H9 (cell line): Measurements from ENCODE around the gene PRR36. TPM values are rescaled to one million over a fixed set of nuclear protein-coding genes. Genes with fewer than 3 reads are reported as not detected.

Experiments used
- DNase-seq: peaks from one replicate; pipeline ENCODE4 v3.0.0-alpha.2; 2017
- H2AFZ ChIP-seq: one replicate; pipeline ENCODE4 v1.6.1; 2013; ENCODE audit warnings: mild to moderate bottlenecking, low read length, control low read depth, moderate library complexity
- H2AK5ac ChIP-seq: 2 replicates; pipeline ENCODE4 v1.6.1; 2013; ENCODE audit warnings: low read length, control low read depth, mixed read lengths; ENCODE audit not compliant: insufficient read length
- H2BK120ac ChIP-seq: one replicate; pipeline ENCODE4 v1.6.1; 2013; ENCODE audit warnings: low read depth, mild to moderate bottlenecking, low read length, control low read depth, inconsistent platforms; ENCODE audit not compliant: poor library complexity, severe bottlenecking
- H2BK12ac ChIP-seq: 2 replicates; pipeline ENCODE4 v1.6.1; 2013; ENCODE audit warnings: low read length, control low read depth, mixed read lengths, low read depth; ENCODE audit not compliant: insufficient read length
- H2BK15ac ChIP-seq: 2 replicates; pipeline ENCODE4 v1.6.1; 2013; ENCODE audit warnings: low read depth, low read length, control low read depth
- H2BK20ac ChIP-seq: one replicate; pipeline ENCODE4 v1.6.1; 2013; ENCODE audit warnings: low read depth, mild to moderate bottlenecking, low read length, control low read depth, inconsistent platforms; ENCODE audit not compliant: poor library complexity, severe bottlenecking
- H2BK5ac ChIP-seq: 2 replicates; pipeline ENCODE4 v1.6.1; 2013; ENCODE audit warnings: low read length, control low read depth, mixed read lengths; ENCODE audit not compliant: insufficient read length
- H3K14ac ChIP-seq: 2 replicates; pipeline ENCODE4 v1.6.1; 2013; ENCODE audit warnings: low read length, control low read depth; ENCODE audit not compliant: insufficient read depth
- H3K18ac ChIP-seq: 2 replicates; pipeline ENCODE4 v1.6.1; 2013; ENCODE audit warnings: low read depth, mild to moderate bottlenecking, mixed read lengths, low read length, control low read depth; ENCODE audit not compliant: insufficient read length
- H3K23ac ChIP-seq: 2 replicates; pipeline ENCODE4 v1.6.1; 2013; ENCODE audit warnings: low read length, control low read depth, mixed read lengths, low read depth; ENCODE audit not compliant: insufficient read length
- H3K23me2 ChIP-seq: 2 replicates; pipeline ENCODE4 v1.6.1; 2013; ENCODE audit warnings: low read depth, mild to moderate bottlenecking, mixed read lengths, low read length, control low read depth; ENCODE audit not compliant: insufficient read length, poor library complexity, severe bottlenecking
- H3K27ac ChIP-seq: 2 replicates; pipeline ENCODE4 v1.5.1; 2013; ENCODE audit warnings: low read length, control low read depth, mixed read lengths, low read depth; ENCODE audit not compliant: insufficient read length
- H3K27me3 ChIP-seq: 2 replicates; pipeline ENCODE4 v1.6.1; 2013; ENCODE audit warnings: low read length, control low read depth, inconsistent platforms; ENCODE audit not compliant: insufficient read depth
- H3K4ac ChIP-seq: 2 replicates; pipeline ENCODE4 v1.6.1; 2013; ENCODE audit warnings: low read depth, mild to moderate bottlenecking, control low read depth, inconsistent platforms, low read length, moderate library complexity
- H3K4me1 ChIP-seq: 2 replicates; pipeline ENCODE4 v1.6.1; 2013; ENCODE audit warnings: low read length, control low read depth, inconsistent platforms; ENCODE audit not compliant: insufficient read depth
- H3K4me2 ChIP-seq: 2 replicates; pipeline ENCODE4 v1.6.1; 2013; ENCODE audit warnings: low read length, control low read depth, mixed read lengths; ENCODE audit not compliant: insufficient read length, insufficient read depth
- H3K56ac ChIP-seq: 2 replicates; pipeline ENCODE4 v1.6.1; 2013; ENCODE audit warnings: low read depth, mild to moderate bottlenecking, mixed read lengths, low read length, control low read depth; ENCODE audit not compliant: insufficient read length
- H3K79me1 ChIP-seq: 2 replicates; pipeline ENCODE4 v1.6.1; 2013; ENCODE audit warnings: low read depth, mild to moderate bottlenecking, moderate library complexity, low read length, control low read depth, inconsistent platforms; ENCODE audit not compliant: insufficient read depth, poor library complexity, severe bottlenecking
- H3K79me2 ChIP-seq: 2 replicates; pipeline ENCODE4 v1.6.1; 2013; ENCODE audit warnings: low read length, control low read depth, inconsistent platforms; ENCODE audit not compliant: insufficient read depth
- H3K9ac ChIP-seq: 2 replicates; pipeline ENCODE4 v1.6.1; 2013; ENCODE audit warnings: low read length, control low read depth, mixed read lengths; ENCODE audit not compliant: insufficient read length; ENCODE audit errors: extremely low read depth
- H3K9me3 ChIP-seq: one replicate; pipeline ENCODE4 v1.6.1; 2013; ENCODE audit warnings: low read depth, low read length, inconsistent platforms; ENCODE audit not compliant: control insufficient read depth
- H3T11ph ChIP-seq: one replicate; pipeline ENCODE4 v1.6.1; 2013; ENCODE audit warnings: mild to moderate bottlenecking, low read length, control low read depth, inconsistent platforms
- H4K20me1 ChIP-seq: one replicate; pipeline ENCODE4 v1.6.1; 2013; ENCODE audit not compliant: control insufficient read depth, insufficient read length, insufficient read depth
- H4K5ac ChIP-seq: 2 replicates; pipeline ENCODE4 v1.6.1; 2013; ENCODE audit warnings: low read depth, mild to moderate bottlenecking, mixed read lengths, low read length, control low read depth; ENCODE audit not compliant: insufficient read length
- H4K8ac ChIP-seq: replicated peaks from 2 replicates; pipeline ENCODE4 v1.6.1; 2013; ENCODE audit warnings: low read length, control low read depth, mixed read lengths, low read depth; ENCODE audit not compliant: insufficient read length
- H4K91ac ChIP-seq: 2 replicates; pipeline ENCODE4 v1.6.1; 2013; ENCODE audit warnings: low read depth, mild to moderate bottlenecking, moderate library complexity, mixed read lengths, low read length, control low read depth; ENCODE audit not compliant: insufficient read length
- H3K27ac Mint-ChIP-seq, 3 experiments: 2 replicates in 2 of 3; 3 replicates in 1 of 3; pipeline ENCODE4 v1.8.0; 2020 to 2021; ENCODE audit warnings: mixed read lengths in 3 of 3, mild to moderate bottlenecking in 1 of 3, moderate library complexity in 1 of 3
- H3K27me3 Mint-ChIP-seq: 2 replicates; pipeline ENCODE4 v1.8.0; 2021; ENCODE audit warnings: low read depth, mild to moderate bottlenecking, moderate library complexity, mixed read lengths
- H3K36me3 Mint-ChIP-seq, 3 experiments: 2 replicates in 2 of 3; 3 replicates in 1 of 3; pipeline ENCODE4 v1.8.0; 2020 to 2021; ENCODE audit warnings: low read depth in 3 of 3, mixed read lengths in 3 of 3; ENCODE audit not compliant: insufficient read depth in 1 of 3
- H3K4me1 Mint-ChIP-seq, 2 experiments: 2 replicates each; pipeline ENCODE4 v1.8.0; 2020; ENCODE audit warnings: mixed read lengths in 2 of 2
- H3K4me3 Mint-ChIP-seq, 2 experiments: 2 replicates in 1 of 2; 3 replicates in 1 of 2; pipeline ENCODE4 v1.8.0; 2020 to 2021; ENCODE audit warnings: mild to moderate bottlenecking in 2 of 2, mixed read lengths in 2 of 2, moderate library complexity in 1 of 2
- H3K9me3 Mint-ChIP-seq, 2 experiments: 2 replicates in 1 of 2; 3 replicates in 1 of 2; pipeline ENCODE4 v1.8.0; 2020; ENCODE audit warnings: mild to moderate bottlenecking in 2 of 2, mixed read lengths in 2 of 2, moderate library complexity in 1 of 2
- CTCF ChIP-seq: fragments of 200-600 bp; sonication (generic); conservative IDR thresholded peaks from 3 replicates; pipeline ENCODE4 v1.8.0; 2021; ENCODE audit warnings: antibody characterized with exemption, mild to moderate bottlenecking
- WGBS: extraction: QIAGEN DNeasy Blood & Tissue Kit; methylation state at CpG from one replicate; pipeline ENCODE4 v1.1.7; 2013; ENCODE audit warnings: missing lambda C conversion rate, low lambda C conversion rate, mixed read lengths; ENCODE audit not compliant: insufficient read length; ENCODE audit errors: extremely low coverage; 5-methylcytosine and 5-hydroxymethylcytosine counted together
- total RNA-seq: library from RNA; stranded (reverse); gene quantifications from 2 replicates; pipeline ENCODE4 v1.2.1, GENCODE V29; 2021

Gene PRR36
- total RNA-seq, 1 experiment from 2014 or later = 20.4 TPM

- Histone ChIP-seq H3K4ac (no peak overlapping the region), H3K23ac (no peak overlapping the region), H4K91ac (no peak overlapping the region), H2AFZ (no peak overlapping the region), H3K9me3 (no peaks in the 10 kb centered on the region), H3K27ac (no peak overlapping the region), H2BK120ac (no peak overlapping the region), H3K9ac (no peak overlapping the region), H3K79me1 (no peaks in the 10 kb centered on the region), H3K14ac (no peak overlapping the region), H4K8ac (no peak overlapping the region), H2BK12ac (no peak overlapping the region), H2AK5ac (no peak overlapping the region), H3K23me2 (peaks cover 3% of the 10 kb centered on the region), H3K4me2 (no peak overlapping the region), H3K27me3 (no peaks in the 10 kb centered on the region), H3K18ac (no peak overlapping the region), H4K5ac (no peak overlapping the region), H2BK20ac (no peak overlapping the region), H3K79me2 (no peaks in the 10 kb centered on the region), H2BK15ac (no peak overlapping the region), H3K56ac (no peak overlapping the region), H4K20me1 (no peaks in the 10 kb centered on the region), H3K4me1 (no peaks in the 10 kb centered on the region), H2BK5ac (no peak overlapping the region), H3T11ph (no peak overlapping the region)
- H3K4me1 Mint-ChIP-seq = peaks cover 4 to 7% of the 10 kb centered on the region in 2 experiments
- no peak for DNase-seq
- H3K4me3 Mint-ChIP-seq = no peak overlapping the region
- peaks cover 21% of the 10 kb centered on the region for H3K27me3 Mint-ChIP-seq
- no peak for TF ChIP-seq CTCF
- WGBS = no CpG with 5 or more reads among the region's 2 CpGs
- H3K36me3 Mint-ChIP-seq = no peaks in the 10 kb centered on the region
- peaks cover 5 to 10% of the 10 kb centered on the region in 2 experiments; a peak in 3 of 5 replicates for H3K9me3 Mint-ChIP-seq
- H3K27ac Mint-ChIP-seq = peak overlapping the region in 1 of 3 experiments; percentile 57; a peak in 1 of 7 replicates
Measured at GRCh38 chr19:7883796-7884570, 9.8 kb upstream of the PRR36 start.
